Hippocampal formation (tissue), 2 donors: ENCODE results near the gene TCERG1.

Source experiments
- DNase-seq, 2 donors: peaks; one replicate each; lab custom pipeline; 2025; lab: John Stamatoyannopoulos, UW

Gene TCERG1

DNA sequence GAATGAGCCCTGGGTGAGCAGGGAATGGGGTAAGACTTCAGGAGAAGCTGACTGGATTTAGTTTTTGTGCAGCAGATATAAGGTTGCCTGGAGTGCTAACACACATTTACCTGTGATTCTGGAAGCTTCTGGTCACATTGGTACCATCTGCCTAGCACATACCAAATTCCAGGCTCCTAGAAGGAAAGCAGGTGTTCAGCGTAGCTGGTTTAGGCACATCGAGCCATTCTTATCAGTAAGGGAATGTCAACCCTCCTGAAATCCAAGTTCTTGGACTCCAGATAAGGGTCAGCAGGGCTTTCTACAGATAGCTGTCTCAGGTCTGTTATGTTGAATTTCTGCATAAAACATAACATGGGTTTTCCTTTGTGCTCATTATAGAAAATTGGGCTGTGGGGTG lies 10.3 kb downstream of the TCERG1 start:
- DNase-seq: no peak

DNA sequence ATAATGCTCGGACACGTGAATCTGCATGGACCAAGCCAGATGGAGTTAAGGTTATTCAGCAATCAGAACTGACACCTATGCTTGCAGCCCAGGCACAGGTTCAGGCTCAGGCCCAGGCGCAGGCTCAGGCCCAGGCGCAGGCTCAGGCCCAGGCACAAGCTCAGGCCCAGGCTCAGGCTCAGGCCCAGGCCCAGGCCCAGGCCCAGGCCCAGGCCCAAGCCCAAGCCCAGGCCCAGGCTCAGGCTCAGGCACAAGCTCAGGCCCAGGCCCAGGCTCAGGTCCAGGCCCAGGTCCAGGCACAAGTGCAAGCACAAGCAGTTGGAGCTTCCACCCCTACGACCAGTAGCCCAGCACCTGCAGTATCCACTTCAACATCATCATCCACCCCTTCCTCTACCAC lies 11.8 kb downstream of the TCERG1 start:
- DNase-seq: no peak

DNA sequence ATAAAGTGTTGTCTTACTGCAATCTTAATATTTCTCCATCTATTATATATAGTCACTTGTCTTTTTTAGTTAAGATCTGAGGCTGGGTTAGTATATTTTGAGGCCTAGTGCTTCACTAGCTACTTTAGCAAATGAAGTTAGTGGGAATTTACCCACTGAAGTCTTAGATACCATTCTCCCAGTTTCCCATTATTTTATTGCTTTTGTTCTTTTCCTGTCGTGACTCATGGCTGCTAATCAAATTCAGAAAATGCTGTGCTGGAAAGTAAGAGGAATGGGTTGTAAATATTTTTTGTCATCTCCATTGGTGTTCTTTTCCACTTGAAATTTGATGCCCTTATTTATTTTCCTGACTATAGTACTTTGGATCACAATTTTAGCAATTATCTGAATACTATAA lies 14.2 kb downstream of the TCERG1 start:
- DNase-seq: no peak

DNA sequence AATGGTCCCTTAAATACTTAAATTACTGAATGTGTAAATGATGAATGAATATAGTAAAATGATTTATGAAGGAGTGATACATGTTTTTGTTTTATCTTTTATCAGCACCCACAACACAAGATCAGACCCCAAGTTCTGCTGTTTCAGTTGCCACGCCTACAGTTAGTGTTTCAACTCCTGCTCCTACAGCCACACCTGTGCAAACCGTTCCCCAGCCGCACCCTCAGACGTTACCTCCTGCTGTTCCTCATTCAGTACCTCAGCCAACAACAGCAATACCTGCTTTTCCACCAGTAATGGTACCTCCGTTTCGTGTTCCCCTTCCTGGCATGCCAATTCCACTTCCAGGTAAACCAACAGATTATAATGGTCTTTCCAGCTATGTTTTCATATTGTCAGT lies 16.3 kb downstream of the TCERG1 start:
- no peak for DNase-seq

DNA sequence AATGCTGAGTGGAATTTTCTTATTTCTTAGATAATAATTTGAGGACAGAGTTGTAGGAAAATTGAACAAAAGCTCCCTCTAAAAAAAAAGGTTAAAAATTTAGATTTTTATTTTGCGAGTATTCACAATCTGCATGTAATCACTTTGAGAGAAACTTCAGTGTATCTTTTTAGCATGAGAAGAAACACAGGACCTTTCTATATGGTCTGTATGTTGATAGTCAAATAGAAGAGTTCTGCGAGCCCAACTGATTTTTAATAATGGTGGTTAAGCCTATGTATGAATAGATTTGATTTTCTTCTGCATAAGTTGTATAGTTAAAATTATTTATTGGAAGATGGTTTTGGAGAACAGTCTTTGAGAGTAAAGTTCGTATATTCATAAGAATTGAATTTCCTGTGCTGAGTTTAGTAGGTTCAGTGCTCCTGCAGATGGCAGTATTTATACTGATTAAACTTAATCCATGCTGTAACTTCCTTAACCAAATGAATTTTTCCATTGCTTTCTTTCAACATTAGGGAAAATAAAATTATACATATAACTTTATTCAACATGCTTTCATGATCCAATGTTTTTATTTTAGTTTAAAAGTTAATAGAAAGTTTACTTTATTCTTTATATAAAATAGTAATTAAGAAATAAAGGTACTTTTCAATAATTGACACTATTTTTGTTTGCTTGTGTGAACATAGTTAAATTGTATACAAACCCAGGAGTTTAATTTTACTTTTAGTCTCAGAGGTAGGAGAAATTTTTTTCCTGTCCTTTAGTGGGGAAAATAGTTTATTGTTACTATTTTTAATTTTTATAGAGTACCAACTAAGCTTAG lies 19.6 kb downstream of the TCERG1 start:
- DNase-seq: peak in 1 of 2 donors; percentile 44

DNA sequence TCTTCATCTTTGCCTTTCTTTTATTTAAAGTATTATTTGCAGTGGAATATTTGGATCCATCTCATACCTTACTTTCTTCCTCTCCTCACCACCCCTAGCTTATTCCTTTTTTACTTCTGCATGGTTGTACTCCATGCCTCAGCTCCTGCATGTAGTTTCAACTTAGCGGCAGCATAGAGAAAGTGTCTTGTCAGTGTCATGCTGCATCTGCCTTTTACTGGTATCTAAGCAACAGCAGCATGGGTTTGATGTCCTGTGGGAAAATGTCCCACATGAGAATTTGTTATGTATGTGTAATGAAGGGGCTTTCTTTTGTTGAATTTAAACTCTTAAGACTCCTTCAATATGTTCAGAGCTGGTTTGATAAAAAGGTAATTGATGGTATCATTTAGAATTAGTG lies 20.6 kb downstream of the TCERG1 start:
- no peak for DNase-seq

DNA sequence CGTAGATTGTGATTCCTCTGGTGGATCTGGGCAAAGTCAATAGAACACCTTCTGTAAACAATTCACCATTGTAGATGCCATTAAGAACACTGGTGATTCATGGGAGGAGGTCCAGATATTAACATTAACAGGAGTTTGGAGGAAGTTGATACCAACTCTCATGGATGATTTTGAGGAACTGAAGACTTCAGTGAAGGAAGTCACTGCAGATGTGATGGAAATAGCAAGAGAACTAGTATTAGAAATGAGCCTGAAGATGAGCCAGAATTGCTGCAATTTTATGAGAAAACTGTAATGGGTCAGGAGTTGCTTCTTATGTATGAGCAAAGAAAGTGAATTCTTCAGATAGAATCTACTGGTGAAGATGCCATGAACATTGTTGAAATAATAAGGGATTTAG lies 26.9 kb downstream of the TCERG1 start:
- DNase-seq: no peak

DNA sequence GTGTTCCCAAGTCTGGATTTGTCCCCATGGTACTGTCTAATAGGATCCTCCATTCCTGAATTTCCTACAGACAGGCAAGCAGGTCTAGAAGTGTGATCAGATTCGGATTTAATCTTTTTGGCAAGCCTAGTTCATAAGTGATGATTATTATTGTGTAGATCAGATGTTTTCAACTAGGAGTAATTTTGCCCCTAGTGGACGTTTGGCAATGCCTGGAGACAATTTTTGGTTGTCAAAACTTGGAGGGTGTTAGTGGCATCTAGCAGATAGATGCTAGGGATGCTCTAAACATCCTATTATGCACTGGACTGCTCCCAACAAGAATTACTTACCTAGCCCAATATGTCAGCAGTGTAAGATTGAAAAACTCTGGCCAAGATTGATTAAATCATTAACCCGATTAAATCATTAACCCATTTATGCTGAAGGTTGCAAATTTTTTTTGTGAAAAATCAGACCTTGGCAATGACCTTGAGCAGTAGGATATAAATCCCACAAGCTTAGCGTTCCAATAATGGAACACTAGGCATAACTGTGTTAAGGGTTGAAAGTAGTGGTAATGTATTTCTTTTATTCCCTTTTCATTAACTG lies 28.2 kb downstream of the TCERG1 start:
- DNase-seq: no peak

DNA sequence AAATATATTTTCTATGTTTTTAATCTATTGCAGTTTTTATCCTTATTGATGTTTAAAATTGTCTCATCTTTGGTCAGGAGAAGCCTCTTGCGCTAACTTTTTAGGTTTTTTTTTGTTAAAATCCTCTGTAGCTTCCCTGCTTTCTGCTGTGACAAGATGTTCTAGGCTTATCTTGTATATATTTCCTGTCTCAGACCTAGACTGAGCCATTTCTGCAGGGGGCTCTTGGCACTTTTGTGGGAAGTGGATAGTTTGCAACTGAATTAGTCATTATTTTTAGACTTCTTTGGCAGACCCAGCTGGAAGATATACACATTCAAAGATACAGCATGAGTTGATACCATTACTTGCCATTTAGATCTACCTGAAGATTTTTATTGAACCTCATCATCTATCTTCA lies 28.8 kb downstream of the TCERG1 start:
- no peak for DNase-seq

DNA sequence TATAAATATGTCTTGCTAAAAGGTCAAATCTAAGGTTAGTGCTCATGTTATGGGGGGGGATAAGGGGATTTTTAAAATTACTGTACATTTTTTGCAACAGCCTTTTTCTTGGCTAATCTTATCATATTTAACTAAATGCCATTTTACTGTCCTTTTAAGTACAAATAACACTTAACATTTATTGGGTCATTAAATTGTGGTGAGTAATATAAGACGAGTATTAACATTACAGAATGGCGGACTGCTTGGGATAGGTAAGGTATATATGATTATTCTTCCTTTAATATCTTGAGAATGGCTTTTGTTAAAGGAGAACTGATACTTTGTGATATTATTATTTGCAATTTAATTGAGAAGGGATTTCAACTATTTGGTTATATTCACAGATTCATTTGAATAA lies 35.6 kb downstream of the TCERG1 start:
- no peak for DNase-seq

DNA sequence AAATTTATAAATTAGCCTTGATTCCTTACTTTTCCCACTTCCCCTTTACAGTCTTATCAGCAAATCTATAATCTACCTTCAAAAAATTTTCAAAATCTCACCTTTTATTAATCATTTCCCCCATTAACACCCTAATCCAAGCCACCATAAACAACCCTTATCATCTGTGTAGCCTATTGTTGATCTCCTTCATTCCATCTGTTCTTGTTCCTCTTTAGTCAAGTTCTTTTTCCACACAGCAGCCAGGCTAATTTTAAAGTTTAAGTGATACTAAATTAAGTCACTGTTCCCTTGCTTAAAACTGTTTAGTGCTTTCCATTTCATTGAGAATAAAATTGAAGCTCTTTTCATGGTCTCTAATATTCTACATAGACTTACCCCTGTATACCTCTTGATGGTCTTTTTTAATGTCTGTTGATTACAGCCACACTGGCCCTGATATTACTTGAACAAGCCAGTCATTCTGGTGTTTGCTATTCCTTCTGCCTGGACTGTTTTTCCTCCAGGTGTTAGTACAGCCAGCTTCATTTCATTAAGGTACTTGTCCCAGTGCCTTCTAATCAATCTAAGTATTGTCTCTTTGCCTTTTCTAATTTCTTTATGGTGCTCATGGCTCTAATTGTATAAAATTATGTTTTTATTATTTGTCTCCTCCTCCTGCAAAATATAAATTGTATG lies 37.7 kb downstream of the TCERG1 start:
- no peak for DNase-seq

DNA sequence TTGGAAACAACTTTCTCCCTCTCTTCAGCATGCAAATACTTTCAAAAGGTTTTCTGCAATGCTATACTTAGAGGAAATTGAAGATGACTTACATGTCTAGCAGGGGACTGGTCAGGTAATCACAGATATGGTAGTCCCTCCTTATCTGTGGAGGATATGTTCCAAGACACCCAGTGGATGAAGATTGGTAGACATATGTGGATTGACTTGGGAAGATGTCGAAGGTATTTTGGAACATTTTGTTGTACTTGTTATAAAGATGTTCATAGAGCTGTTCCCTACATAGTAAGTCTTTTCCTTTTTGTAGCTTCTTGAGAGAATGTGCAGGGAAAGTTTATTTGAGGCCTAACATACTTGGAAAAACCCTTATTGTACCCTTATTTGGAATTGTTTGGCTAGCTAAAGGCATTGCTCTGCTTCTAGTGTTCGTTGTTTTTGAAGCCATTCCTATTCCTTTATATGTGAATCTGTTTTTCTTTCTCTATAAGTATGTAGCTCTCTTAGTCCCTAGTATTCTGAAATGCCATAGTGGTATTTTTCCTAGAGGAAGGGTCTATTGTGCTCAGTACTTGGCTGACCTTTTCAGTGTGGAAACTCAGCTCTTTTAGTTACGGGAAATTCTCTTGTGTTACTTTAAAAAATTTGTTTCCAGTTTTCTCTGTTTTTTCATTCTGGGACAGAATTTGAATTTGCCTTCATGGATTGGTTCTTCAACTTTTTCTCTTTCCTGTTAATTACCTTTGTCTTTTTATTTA lies 43.1 kb downstream of the TCERG1 start:
- DNase-seq: no peak

DNA sequence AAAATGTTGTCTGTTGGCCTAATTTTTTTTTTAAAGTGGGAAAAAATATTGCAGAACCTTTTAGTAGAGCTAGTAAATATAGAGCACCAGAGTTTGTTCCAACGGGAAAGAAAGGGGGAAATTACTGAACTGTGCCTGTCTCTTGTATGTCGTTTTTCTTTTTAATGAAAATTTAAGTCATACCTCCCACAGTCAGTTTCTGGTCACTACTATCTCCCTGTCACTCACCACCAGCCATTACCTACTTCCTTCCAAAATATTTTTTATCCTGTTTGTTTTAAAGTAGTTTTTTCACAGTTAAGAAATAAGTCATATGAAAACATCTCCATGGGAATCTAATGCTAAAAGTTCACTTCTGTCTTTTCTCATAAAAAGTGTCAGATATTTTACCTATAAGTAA lies 47.5 kb downstream of the TCERG1 start:
- DNase-seq: no peak

DNA sequence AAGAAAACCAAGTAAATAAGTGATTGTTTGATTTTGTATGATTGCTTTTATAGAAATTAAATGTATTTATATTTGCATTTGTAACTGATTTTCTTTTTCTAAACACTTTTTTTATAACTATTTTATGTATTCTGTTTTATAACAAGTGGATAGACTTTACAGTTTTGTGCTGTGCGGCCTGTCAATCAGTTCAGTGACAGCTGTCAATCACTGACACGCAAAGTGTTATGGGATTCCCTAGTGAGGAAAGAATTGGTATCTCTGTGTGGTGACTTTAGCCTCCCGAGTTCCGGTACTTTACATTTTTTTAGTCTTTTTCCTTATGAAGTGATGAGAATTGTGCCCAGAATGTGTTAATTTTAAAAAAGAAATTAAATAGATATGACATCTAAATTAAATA lies 52.5 kb downstream of the TCERG1 start:
- DNase-seq: no peak

DNA sequence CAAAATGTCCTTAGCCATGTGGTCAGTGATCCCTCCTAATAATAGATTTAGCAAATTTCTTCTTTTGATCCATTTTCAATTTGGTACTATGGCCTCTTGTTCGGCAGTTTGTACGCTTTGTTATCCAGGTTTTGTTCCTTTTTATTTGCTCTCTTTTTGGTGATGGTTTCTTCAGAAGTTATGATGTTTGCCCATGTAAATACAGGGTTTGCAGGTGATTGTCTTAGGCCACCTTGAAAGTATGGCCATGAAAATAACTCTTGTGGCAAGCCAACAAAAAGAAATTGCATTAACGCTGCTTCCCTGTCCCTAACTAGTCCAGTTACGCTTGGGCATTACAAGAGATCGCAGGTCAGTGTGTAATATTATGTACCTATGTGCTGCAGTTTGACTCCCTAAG lies 60.3 kb downstream of the TCERG1 start:
- no peak for DNase-seq

DNA sequence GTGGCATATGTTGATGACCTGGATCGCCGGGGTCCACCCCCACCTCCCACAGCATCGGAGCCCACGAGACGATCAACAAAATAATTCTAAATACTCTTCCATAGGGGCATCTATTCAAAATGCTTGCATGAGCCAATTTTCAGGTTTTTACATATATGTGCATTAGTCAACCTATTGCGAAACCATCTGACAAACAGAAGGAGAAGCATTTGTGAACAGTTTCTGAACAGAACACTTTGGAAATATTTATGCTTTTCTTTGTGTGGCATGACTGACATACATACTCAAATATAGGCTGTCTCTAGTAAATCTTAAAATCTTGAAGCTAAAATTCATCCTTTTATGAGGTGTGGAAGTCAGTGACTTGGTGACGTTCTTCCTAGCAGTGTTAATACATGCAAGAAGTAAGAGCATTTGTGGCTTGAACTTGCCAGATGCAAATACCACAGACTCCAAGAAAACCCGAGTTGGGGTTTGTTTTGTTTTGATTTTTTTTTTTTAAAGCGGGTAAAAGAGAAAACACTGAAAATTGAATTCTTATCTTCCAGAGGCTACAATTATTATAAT lies 63.5 kb downstream of the TCERG1 start:
- DNase-seq: no peak

DNA sequence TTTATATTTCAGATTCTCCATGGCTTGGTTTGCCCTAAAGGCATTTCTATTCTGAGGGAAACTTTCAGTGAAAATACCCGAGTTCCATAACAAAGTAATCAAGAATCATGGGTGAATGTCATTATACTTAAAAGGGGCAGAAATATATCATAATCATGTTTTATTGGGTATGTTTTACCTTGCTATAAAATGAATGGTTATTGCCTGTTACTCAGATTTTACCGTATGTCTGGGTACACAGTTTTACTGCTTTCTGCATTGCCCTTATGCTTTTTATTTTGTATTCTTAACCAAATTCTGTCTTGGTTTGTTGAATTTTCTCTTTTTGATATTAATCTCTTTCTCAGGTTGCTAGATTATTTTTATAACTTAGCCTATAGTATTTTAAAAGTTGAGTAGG lies 66.3 kb downstream of the TCERG1 start:
- no peak for DNase-seq

DNA sequence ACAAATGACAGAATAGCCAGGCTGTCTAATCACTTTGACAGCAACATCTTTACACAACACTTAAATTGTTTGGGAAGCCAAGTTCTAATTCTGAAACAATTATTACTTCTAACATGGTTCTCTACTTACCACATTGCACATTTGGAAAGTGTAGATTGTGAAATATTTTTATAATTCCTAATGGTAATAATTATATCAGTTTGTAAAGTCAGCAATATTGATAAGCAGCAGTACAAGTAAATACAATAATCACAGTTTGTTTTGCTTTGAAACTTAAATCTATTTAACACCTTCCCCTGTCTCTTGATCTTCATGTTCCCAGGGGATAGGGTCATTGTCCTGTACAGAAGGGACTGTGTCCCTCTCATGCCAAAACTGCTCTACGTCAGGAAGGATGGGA lies 67.4 kb downstream of the TCERG1 start:
- DNase-seq: no peak

DNA sequence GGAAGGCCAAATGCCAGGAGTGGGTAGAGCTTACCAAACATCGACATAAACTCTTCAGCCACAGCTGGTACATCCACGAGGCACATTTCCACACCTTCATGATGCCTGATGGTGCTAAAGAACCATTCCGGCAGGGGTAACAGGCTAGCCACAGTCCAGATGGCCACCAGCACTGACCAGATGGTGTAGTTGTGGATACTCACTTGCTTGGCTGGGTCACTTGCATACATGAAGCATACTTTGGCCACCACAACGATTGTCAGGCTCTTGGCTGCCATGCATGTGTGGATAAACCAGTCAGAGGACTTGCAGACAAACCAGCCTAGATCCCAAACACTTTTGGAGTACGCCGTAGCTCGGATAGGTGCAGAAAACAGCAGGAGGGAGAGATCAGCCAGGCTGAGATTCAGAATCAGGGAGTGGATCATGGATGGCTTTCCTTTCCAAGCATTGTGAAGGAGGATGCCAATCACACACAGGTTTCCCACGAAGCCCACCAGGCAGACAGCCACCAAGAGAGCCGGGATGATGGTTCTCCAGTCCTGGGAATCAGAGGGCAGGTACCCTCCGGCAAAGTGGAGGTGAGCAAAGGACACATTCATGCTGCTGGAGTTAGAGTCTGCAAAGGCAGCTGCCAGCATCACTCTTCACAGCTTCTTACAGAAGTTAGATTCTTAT lies 68.5 kb downstream of the TCERG1 start:
- no peak for DNase-seq

DNA sequence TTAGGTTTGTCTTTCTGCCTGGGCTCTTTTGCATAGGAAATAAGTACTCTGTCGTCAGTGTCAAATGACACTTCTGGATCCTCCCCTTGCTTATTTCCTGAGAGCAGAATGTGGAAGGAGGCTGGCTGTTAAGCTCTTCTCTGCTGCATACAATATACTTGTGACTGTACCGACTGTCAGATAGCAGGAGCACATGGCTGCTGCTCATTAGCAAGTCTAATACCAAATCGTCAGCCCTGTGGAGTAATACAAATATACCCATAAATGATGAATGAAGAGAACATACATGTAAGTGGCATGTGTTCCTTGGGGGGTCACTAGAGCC lies 69.0 kb downstream of the TCERG1 start, which contains the start of gene GPR151:
Gene GPR151, minus strand, starts transcription at position 40 of the 325 bp plus-strand sequence. CDS start 77 bp downstream, outside the sequence.
- no peak for DNase-seq

DNA sequence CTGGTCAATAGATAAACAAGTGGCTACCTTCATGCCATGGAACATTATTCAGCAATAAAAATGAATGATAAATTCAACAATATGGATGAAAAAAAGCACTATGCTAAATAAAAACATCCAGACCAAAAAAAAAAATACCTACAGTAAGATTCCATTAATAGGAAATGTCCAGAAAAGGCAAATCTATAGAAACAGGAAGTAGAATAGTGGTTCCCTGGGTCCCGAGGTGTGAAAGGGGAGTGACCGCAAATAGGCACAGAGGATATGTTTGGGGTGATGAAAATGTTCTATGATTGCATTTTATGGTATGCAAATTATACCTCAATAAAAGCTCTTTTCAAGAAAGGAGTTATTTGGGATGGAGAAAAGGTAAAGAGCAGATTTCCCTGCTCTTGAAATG lies 72.4 kb downstream of the TCERG1 start:
- no peak for DNase-seq

DNA sequence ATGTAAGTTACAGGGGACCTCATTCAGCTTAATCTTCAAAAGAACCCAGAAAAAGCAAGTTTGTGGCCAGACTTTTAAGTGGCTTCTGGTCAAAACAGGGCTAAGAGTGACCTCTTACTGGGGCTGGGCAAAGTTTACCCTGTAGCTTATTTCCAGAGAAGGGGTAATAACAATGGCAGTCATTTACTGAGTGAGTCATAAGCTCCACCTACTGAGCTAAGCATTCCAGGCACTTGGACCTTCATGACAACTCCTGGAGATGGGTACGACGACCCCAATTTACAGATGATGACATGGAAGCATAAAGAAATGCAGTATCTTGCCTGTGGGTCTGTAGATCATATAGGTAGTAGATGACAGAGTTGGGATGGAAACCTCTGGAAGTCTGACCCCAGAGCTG lies 73.6 kb downstream of the TCERG1 start:
- DNase-seq: no peak
